ENCODE results near the gene OR8G5. TPM values are rescaled to one million over a fixed set of nuclear protein-coding genes. Genes with fewer than 3 reads are reported as not detected.

OR8G5 gene
- total RNA-seq, 1 experiment from 2014 or later: 0.26 TPM

GRCh38 chr11:124274000-124274399 lies 17.8 kb downstream of the OR8G5 start:
- H3K36me3 ChIP-seq (ENCODE audit: low read depth, low read length): no peaks in the 10 kb centered on the region
- H3K9me3 ChIP-seq (ENCODE audit: low read length): no peaks in the 10 kb centered on the region
- no peaks in the 10 kb centered on the region for H3F3A ChIP-seq (ENCODE audit: low read length, unreplicated experiment)
- peaks cover 5% of the 10 kb centered on the region; the same call in 1 of the 2 replicates for H3K27me3 ChIP-seq (ENCODE audit: low read length)
- H3K9ac ChIP-seq (ENCODE audit: low read length): no peak overlapping the region
- H3K9me2 ChIP-seq (replicated peaks; ENCODE audit: low read length): no peaks in the 10 kb centered on the region
- H3K4me1 ChIP-seq (ENCODE audit: insufficient read depth, low read length): no peaks in the 10 kb centered on the region
- ChIA-PET POLR2A (ENCODE audit: unreplicated experiment) (no interaction called here), CTCF (no interaction called here)
- H3K4me2 ChIP-seq (ENCODE audit: low read length): no peak overlapping the region
- H3K4me3 ChIP-seq (ENCODE audit: low read length): no peak overlapping the region
- no peak overlapping the region for H3K27ac ChIP-seq (ENCODE audit: low read length)
- H2AFZ ChIP-seq (ENCODE audit: low read length): no peak overlapping the region
- ATAC-seq (no peak), DNase-seq (no peak)
- no peaks in the 10 kb centered on the region for H4K20me1 ChIP-seq (ENCODE audit: low read length)
- no TSS peak for BruUV-seq (replicated peaks)
- intact Hi-C loops (cut with micrococcal nuclease): no loop called here
- H3K79me2 ChIP-seq (ENCODE audit: low read length): no peaks in the 10 kb centered on the region
- TF ChIP-seq CTCF (conservative IDR thresholded peaks at IDR 0.05; ENCODE audit: low read depth, low read length) (no peak), EZH2 (IDR thresholded peaks at IDR 0.05; ENCODE audit: low read length, unreplicated experiment) (no peak), EZH2phosphoT487 (IDR thresholded peaks at IDR 0.05; ENCODE audit: borderline replicate concordance, low read length) (no peak)

GRCh38 chr11:124276081-124276480 lies 19.9 kb downstream of the OR8G5 start:
- intact Hi-C loops (cut with micrococcal nuclease): no loop called here
- CTCF ChIA-PET: no interaction called here
- BruUV-seq (replicated peaks): no TSS peak

More at GRCh38 chr11:124276081-124276480, 19.9 kb downstream of the OR8G5 start:
- Histone ChIP-seq H2AFZ (ENCODE audit: low read length) (no peak overlapping the region), H3K4me1 (ENCODE audit: insufficient read depth, low read length) (no peaks in the 10 kb centered on the region), H3K27me3 (ENCODE audit: low read length) (peaks cover 3% of the 10 kb centered on the region; the same call in 1 of the 2 replicates), H3K4me2 (ENCODE audit: low read length) (no peak overlapping the region), H4K20me1 (ENCODE audit: low read length) (no peaks in the 10 kb centered on the region), H3F3A (ENCODE audit: low read length, unreplicated experiment) (no peaks in the 10 kb centered on the region), H3K9me3 (ENCODE audit: low read length) (no peaks in the 10 kb centered on the region), H3K4me3 (ENCODE audit: low read length) (no peak overlapping the region), H3K9me2 (replicated peaks; ENCODE audit: low read length) (no peaks in the 10 kb centered on the region), H3K36me3 (ENCODE audit: low read depth, low read length) (no peaks in the 10 kb centered on the region), H3K79me2 (ENCODE audit: low read length) (no peaks in the 10 kb centered on the region), H3K27ac (ENCODE audit: low read length) (no peak overlapping the region), H3K9ac (ENCODE audit: low read length) (no peak overlapping the region)
- POLR2A ChIA-PET (ENCODE audit: unreplicated experiment): no interaction called here
- peak; percentile 43 for ATAC-seq
- TF ChIP-seq EZH2phosphoT487 (IDR thresholded peaks at IDR 0.05; ENCODE audit: borderline replicate concordance, low read length) (no peak), CTCF (conservative IDR thresholded peaks at IDR 0.05; ENCODE audit: low read depth, low read length) (no peak), EZH2 (IDR thresholded peaks at IDR 0.05; ENCODE audit: low read length, unreplicated experiment) (no peak)
- DNase-seq: peak; percentile 43

All from PC-3 (cell line).